GM23248 (cell line): ENCODE results near the gene OR2T3.
"Not testable (repeated sequence)": the region's sequence is repeated elsewhere in the genome, so short reads cannot be mapped to it uniquely, and the experiment has no call there.

Source experiments
- EZH2 ChIP-seq: fragments of 200-600 bp; sonication (generic); IDR thresholded peaks from 2 replicates; pipeline ENCODE4 v1.6.1; 2018; ENCODE audit warnings: antibody characterized with exemption, mild to moderate bottlenecking; ENCODE audit not compliant: insufficient read depth, poor library complexity, severe bottlenecking
- EZH2phosphoT487 ChIP-seq: fragments of 200-600 bp; sonication (generic); IDR thresholded peaks from 2 replicates; pipeline ENCODE4 v1.6.1; 2018; ENCODE audit warnings: antibody characterized with exemption, moderate library complexity, mild to moderate bottlenecking, low read depth; ENCODE audit not compliant: insufficient read depth

DNA sequence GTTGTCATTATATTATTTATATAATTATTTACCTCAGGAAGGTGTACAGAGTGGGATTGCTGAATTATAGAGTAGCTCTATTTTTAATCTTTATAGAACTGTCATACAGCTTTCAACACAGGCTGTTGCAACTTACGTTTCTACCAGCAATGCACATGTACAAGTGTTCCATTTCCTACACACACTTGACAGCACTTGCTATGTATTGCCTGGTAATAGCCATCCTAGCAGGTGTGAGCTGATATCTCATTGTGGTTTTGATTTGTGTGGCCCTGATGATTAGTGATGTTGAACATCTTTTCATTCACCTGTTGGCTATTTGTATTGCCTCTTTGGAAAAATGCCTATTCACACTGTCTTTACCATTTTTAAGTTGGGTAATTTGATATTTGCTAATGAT lies 2.5 kb downstream of the OR2T3 start:
- not testable (repeated sequence) for TF ChIP-seq EZH2, EZH2phosphoT487
